ENCODE measurements around the gene CHST9. TPM values are rescaled to one million over a fixed set of nuclear protein-coding genes. Genes with fewer than 3 reads are reported as not detected.

CHST9 gene
- total RNA-seq, 2 donors from 2014 or later = not detected

DNA sequence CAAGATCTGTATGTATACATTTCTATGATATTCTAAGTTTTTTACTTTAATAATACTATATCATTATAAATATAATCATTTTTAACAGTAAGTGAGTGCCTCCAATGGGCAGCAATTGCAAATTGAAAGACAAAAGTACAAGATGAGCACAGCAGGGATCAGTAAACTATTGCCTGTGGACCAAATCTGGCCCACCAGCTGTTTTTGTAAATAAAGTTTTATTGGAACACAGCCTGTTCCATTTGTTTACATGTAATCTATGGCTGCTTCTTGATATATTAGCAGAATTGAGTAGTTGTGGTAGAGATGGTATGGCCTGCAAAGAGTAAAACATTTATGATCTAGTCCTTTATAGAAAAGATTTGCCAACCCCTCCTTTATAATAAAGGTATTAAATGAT lies 43.2 kb downstream of the CHST9 start:
- no peaks in the 10 kb centered on the region for H3K4me1 Mint-ChIP-seq
- H3K36me3 Mint-ChIP-seq (ENCODE audit: low read depth) = no peaks in the 10 kb centered on the region
- H3K27ac Mint-ChIP-seq = no peak overlapping the region
- peaks cover 7% of the 10 kb centered on the region for H3K9me3 Mint-ChIP-seq
- ATAC-seq (replicated peaks) = no peak
- no peaks in the 10 kb centered on the region for H3K27me3 Mint-ChIP-seq
- H3K4me3 Mint-ChIP-seq = no peak overlapping the region

DNA sequence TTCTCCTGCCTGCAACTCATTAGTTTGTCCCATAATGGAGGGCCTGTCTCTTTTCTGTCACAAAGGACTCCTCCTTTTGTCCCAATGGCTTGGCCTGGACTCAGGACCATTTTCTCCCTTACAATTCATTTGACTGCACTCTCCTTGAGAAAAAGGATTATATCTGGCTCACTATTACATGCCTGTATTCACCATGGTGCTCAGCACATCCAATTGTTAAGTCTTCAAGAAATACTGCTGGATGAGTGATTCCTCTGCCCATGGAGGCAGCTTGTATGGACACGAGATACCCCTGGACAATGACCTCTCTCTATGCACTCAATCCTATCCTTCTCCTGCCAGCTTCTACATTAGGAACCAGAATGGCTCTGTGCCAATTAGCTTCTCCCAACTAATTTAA lies 47.0 kb downstream of the CHST9 start:
- no peaks in the 10 kb centered on the region for H3K4me1 Mint-ChIP-seq

DNA sequence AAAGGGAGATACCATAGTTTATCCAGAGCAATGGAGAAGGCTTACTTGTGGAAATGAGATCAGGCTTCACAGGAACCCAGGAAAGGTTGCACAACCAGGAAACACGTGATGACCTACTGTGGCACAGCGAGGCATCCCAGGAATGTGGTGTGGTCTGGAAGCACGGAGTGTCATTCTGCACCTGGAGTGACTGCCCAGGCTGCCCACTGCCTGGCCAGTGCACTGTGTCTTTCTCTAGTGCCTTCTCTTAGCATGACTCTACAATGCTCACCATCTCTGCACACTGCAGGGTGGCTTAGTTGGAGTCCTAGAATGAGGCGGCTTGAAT lies 48.9 kb downstream of the CHST9 start:
- Mint-ChIP-seq H3K4me1 (no peaks in the 10 kb centered on the region), H3K27me3 (no peaks in the 10 kb centered on the region), H3K4me3 (no peak overlapping the region), H3K9me3 (peaks cover 10% of the 10 kb centered on the region), H3K27ac (no peak overlapping the region), H3K36me3 (ENCODE audit: low read depth) (no peaks in the 10 kb centered on the region)
- ATAC-seq (replicated peaks) = no peak

More for the DNA sequence above, 47.0 kb downstream of the CHST9 start:
- no peak for ATAC-seq (replicated peaks)
- Mint-ChIP-seq H3K4me3 (no peak overlapping the region), H3K27ac (no peak overlapping the region), H3K36me3 (ENCODE audit: low read depth) (no peaks in the 10 kb centered on the region), H3K27me3 (no peaks in the 10 kb centered on the region), H3K9me3 (peaks cover 8% of the 10 kb centered on the region)

DNA sequence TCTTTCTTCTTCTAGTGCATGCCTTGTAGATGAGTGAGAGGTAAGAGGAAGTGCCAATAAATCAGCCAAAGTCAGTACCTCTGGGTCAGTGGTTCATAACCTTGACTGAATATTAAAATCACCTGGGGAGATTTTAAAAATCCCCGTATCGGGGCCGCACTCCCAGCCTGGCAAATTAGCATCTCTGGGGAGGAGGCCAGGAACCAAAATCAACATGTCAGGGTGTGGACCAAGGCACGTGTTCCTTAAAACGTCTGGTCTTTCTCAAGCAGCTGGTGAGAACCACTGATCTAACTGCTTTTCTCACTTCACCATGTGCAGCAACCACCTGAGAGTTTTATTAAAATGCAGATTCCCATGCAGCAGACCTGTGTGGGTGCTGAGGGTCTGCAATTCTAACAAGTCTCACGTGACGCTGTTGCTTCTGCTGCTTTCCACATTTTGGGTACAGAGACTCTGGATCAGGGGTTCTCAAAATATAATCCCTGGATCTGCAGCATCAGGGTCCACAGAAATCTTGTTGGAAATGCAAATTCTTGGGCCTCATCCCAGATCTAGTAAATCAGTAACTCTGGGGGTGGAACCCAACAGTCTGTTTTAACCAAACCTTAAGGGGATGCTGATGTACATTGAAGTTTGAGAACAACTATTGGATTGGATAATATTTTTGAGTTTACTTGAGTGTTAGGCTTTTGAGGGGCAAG lies 49.5 kb downstream of the CHST9 start:
- ATAC-seq (replicated peaks) = no peak
- no peaks in the 10 kb centered on the region for H3K36me3 Mint-ChIP-seq (ENCODE audit: low read depth)
- peaks cover 10% of the 10 kb centered on the region for H3K9me3 Mint-ChIP-seq
- no peak overlapping the region for H3K27ac Mint-ChIP-seq
- no peak overlapping the region for H3K4me3 Mint-ChIP-seq
- H3K27me3 Mint-ChIP-seq = no peaks in the 10 kb centered on the region
- H3K4me1 Mint-ChIP-seq = no peaks in the 10 kb centered on the region

DNA sequence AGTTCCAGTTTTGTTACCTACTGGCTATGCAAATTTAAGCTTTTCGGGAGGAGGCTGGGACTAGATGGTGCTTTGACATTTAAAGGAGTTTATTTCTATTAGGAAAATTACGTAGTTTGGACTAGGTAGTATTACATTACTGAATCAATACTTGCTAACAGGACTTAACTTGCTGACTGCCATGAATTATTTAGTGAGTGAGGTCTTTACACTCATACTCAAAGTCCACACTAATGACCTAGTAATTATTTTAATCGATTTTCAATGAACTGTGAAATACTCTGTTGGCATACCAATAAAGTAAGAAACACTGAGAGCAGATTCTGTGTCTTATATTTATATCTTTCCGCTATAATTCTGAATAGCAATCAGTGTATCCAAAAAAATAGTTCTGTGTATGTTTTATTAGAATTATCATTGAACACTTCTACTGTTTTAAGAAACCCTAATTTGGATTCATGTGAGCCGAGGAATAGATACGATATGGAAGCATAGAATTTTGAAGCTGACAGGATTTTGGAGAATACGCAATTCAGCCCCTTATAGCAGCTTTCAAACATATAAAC lies 55.0 kb downstream of the CHST9 start:
- H3K36me3 Mint-ChIP-seq (ENCODE audit: low read depth) = no peaks in the 10 kb centered on the region
- H3K27me3 Mint-ChIP-seq = no peaks in the 10 kb centered on the region
- no peak overlapping the region for H3K4me3 Mint-ChIP-seq
- H3K9me3 Mint-ChIP-seq = peaks cover 9% of the 10 kb centered on the region
- no peak overlapping the region for H3K27ac Mint-ChIP-seq
- H3K4me1 Mint-ChIP-seq = no peaks in the 10 kb centered on the region
- no peak for ATAC-seq (replicated peaks)

DNA sequence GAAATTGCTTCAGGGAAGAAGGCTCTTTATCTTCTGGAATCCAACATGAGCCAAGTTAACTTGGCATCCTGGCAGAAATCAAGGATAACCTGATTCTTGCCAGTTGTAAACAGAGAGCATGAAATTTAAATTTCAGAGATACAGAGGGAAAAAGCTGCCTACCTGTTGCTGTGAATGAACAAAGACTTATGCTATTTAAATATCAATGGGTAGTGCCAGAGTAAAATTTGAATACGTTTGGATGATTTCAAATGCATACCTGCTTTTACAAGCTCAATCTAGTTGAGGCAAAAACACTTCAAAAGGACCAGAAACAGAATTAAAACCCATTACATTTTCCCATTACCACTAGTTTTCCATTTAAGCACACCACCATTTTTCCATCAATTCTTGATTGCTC lies 60.9 kb downstream of the CHST9 start:
- H3K36me3 Mint-ChIP-seq (ENCODE audit: low read depth) = no peaks in the 10 kb centered on the region
- no peak overlapping the region for H3K27ac Mint-ChIP-seq
- no peak overlapping the region for H3K4me3 Mint-ChIP-seq
- peaks cover 7% of the 10 kb centered on the region for H3K9me3 Mint-ChIP-seq
- H3K27me3 Mint-ChIP-seq = no peaks in the 10 kb centered on the region
- H3K4me1 Mint-ChIP-seq = no peaks in the 10 kb centered on the region
- ATAC-seq (replicated peaks) = no peak

DNA sequence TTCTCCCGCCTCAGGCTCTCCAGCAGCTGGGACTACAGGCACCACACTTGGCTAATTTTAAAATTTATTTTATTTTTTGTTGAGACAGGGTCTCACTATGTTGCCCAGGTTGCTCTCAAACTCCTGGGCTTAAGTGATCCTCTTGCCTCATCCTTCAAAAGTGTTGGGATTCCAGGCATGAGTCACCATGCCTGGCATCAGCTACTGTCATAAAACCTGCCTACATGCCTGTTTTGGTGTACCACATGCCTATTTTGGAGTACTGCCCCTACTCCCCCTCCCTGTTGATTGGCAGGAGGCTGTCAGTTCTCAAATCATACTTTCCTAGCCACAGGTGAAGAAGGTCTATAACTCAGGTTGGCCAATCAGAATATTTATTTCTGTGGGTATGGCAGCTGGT lies 64.0 kb downstream of the CHST9 start:
- Mint-ChIP-seq H3K4me3 (no peak overlapping the region), H3K9me3 (peaks cover 10% of the 10 kb centered on the region), H3K36me3 (ENCODE audit: low read depth) (no peaks in the 10 kb centered on the region), H3K4me1 (no peaks in the 10 kb centered on the region), H3K27ac (no peak overlapping the region), H3K27me3 (no peaks in the 10 kb centered on the region)
- no peak for ATAC-seq (replicated peaks)

- H3K9me3 Mint-ChIP-seq = peaks cover 10% of the 10 kb centered on the region
These were observed 64.9 kb downstream of the CHST9 start for GRCh38 chr18:27120246-27120645.

GRCh38 chr18:27118973-27119372 lies 66.1 kb downstream of the CHST9 start:
- H3K27ac Mint-ChIP-seq = no peak overlapping the region
- H3K4me3 Mint-ChIP-seq = no peak overlapping the region
- ATAC-seq (replicated peaks) = no peak
- H3K9me3 Mint-ChIP-seq = peaks cover 6% of the 10 kb centered on the region
- no peaks in the 10 kb centered on the region for H3K36me3 Mint-ChIP-seq (ENCODE audit: low read depth)
- no peaks in the 10 kb centered on the region for H3K4me1 Mint-ChIP-seq
- no peaks in the 10 kb centered on the region for H3K27me3 Mint-ChIP-seq

More at GRCh38 chr18:27120246-27120645, 64.9 kb downstream of the CHST9 start:
- Mint-ChIP-seq H3K27me3 (no peaks in the 10 kb centered on the region), H3K27ac (no peak overlapping the region), H3K4me1 (no peaks in the 10 kb centered on the region), H3K36me3 (ENCODE audit: low read depth) (no peaks in the 10 kb centered on the region), H3K4me3 (no peak overlapping the region)
- ATAC-seq (replicated peaks) = no peak

DNA sequence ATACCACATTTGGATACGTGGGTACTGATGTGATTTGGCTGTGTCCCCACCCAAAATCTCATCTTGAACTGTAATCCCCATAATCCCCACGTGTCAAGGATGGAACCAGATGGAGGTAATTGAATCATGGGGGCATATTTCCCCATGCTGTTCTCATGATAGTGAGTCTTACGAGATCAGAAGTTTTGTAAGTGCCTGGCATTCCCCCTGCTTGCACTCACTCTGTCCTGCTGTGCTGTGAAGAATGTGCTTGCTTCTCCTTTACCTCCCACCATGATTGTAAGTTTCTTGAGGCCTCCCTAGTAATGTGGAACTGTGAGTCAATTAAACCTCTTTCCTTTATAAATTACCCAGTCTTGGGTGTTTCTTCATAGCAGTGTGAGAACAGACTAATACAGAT lies 70.3 kb downstream of the CHST9 start:
- no peak overlapping the region for H3K27ac Mint-ChIP-seq
- no peaks in the 10 kb centered on the region for H3K4me1 Mint-ChIP-seq
- H3K4me3 Mint-ChIP-seq = no peak overlapping the region
- H3K9me3 Mint-ChIP-seq = peaks cover 6% of the 10 kb centered on the region
- no peaks in the 10 kb centered on the region for H3K27me3 Mint-ChIP-seq
- no peak for ATAC-seq (replicated peaks)
- no peaks in the 10 kb centered on the region for H3K36me3 Mint-ChIP-seq (ENCODE audit: low read depth)

- no peaks in the 10 kb centered on the region for H3K36me3 Mint-ChIP-seq (ENCODE audit: low read depth)
- no peak overlapping the region for H3K27ac Mint-ChIP-seq
- H3K9me3 Mint-ChIP-seq = peaks cover 3% of the 10 kb centered on the region
- ATAC-seq (replicated peaks) = no peak
- H3K4me3 Mint-ChIP-seq = no peak overlapping the region
- H3K27me3 Mint-ChIP-seq = no peaks in the 10 kb centered on the region
- H3K4me1 Mint-ChIP-seq = no peaks in the 10 kb centered on the region
These were observed 71.8 kb downstream of the CHST9 start for GRCh38 chr18:27113358-27113757.

GRCh38 chr18:27110319-27110718 lies 74.8 kb downstream of the CHST9 start:
- Mint-ChIP-seq H3K4me3 (no peak overlapping the region), H3K36me3 (ENCODE audit: low read depth) (no peaks in the 10 kb centered on the region), H3K9me3 (peaks cover 6% of the 10 kb centered on the region), H3K27ac (no peak overlapping the region), H3K27me3 (no peaks in the 10 kb centered on the region), H3K4me1 (no peaks in the 10 kb centered on the region)
- no peak for ATAC-seq (replicated peaks)

- no peak overlapping the region for H3K4me3 Mint-ChIP-seq
- no peaks in the 10 kb centered on the region for H3K4me1 Mint-ChIP-seq
- H3K36me3 Mint-ChIP-seq (ENCODE audit: low read depth) = no peaks in the 10 kb centered on the region
- no peaks in the 10 kb centered on the region for H3K27me3 Mint-ChIP-seq
- H3K27ac Mint-ChIP-seq = no peak overlapping the region
- ATAC-seq (replicated peaks) = no peak
- H3K9me3 Mint-ChIP-seq = peaks cover 8% of the 10 kb centered on the region
These were observed 75.7 kb downstream of the CHST9 start for GRCh38 chr18:27109451-27109850.

DNA sequence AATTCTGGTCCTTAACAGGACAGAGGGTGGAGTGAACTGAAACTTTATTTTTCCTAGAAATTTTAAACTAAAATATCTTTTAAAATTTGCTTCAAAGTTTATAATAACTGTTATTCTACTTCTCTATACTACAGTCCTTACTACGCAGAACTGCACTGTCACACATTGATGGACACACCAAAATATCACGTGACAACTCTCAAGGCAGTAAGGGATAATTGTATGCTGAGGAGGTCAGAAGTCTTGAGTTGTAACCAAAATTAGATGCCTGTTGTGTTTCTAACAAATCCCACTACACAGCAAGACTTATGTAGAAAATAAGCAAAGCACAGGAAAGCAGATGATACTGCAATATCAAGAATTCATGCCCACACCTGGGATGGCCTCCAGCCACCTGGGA lies 76.3 kb downstream of the CHST9 start:
- no peaks in the 10 kb centered on the region for H3K4me1 Mint-ChIP-seq
- peaks cover 8% of the 10 kb centered on the region for H3K9me3 Mint-ChIP-seq
- no peaks in the 10 kb centered on the region for H3K36me3 Mint-ChIP-seq (ENCODE audit: low read depth)
- no peak overlapping the region for H3K27ac Mint-ChIP-seq
- no peak for ATAC-seq (replicated peaks)
- no peaks in the 10 kb centered on the region for H3K27me3 Mint-ChIP-seq
- no peak overlapping the region for H3K4me3 Mint-ChIP-seq

DNA sequence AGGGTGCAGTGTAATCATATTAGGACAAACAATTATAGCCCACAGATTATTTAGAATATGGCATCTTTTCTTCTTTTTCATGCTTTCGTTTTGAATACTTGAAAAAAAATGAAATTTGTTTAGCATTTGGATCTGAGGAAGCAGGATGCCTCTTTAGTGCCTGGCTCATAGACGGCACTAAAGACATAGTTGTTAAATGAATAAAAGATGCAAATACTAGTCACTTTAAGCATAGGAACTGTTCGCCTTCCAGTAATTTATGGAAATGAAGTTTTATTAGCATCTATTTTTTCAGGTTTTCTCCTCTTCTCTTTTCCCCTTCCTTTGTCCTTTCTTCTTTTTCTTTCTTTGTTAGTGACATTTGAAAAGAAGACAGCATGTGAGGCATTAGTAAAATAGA lies 80.4 kb downstream of the CHST9 start:
- H3K4me3 Mint-ChIP-seq = no peak overlapping the region

GRCh38 chr18:27094621-27095020 lies 90.5 kb downstream of the CHST9 start:
- no peaks in the 10 kb centered on the region for H3K36me3 Mint-ChIP-seq (ENCODE audit: low read depth)
- no peaks in the 10 kb centered on the region for H3K27me3 Mint-ChIP-seq
- H3K27ac Mint-ChIP-seq = no peak overlapping the region
- no peak for ATAC-seq (replicated peaks)
- no peaks in the 10 kb centered on the region for H3K4me1 Mint-ChIP-seq
- H3K9me3 Mint-ChIP-seq = peaks cover 14% of the 10 kb centered on the region
- H3K4me3 Mint-ChIP-seq = no peak overlapping the region

More for the DNA sequence above, 80.4 kb downstream of the CHST9 start:
- Mint-ChIP-seq H3K4me1 (no peaks in the 10 kb centered on the region), H3K27me3 (no peaks in the 10 kb centered on the region), H3K27ac (no peak overlapping the region), H3K9me3 (peaks cover 15% of the 10 kb centered on the region), H3K36me3 (ENCODE audit: low read depth) (no peaks in the 10 kb centered on the region)
- ATAC-seq (replicated peaks) = no peak
